ENCODE measurements around the gene DEDD. TPM values are rescaled to one million over a fixed set of nuclear protein-coding genes. Genes with fewer than 3 reads are reported as not detected.

Gene DEDD
- total RNA-seq, 1 experiment from 2014 or later = 44.7 TPM

- H3K4me2 ChIP-seq (ENCODE audit: insufficient read depth, insufficient read length, low read length) = no peak overlapping the region
Observed at GRCh38 chr1:161079436-161080110, 52.9 kb downstream of the DEDD start.

More at GRCh38 chr1:161079436-161080110, 52.9 kb downstream of the DEDD start:
- Mint-ChIP-seq H3K27me3 (ENCODE audit: low read depth) (no peaks in the 10 kb centered on the region; the same call in 1 of the 2 replicates), H3K4me1 (peaks cover 29 to 34% of the 10 kb centered on the region in 2 experiments), H3K4me3 (no peak overlapping the region), H3K9me3 (no peaks in the 10 kb centered on the region), H3K36me3 (ENCODE audit: insufficient read depth in 1 of 3, low read depth in 3 of 3) (no peaks in the 10 kb centered on the region), H3K27ac (no peak overlapping the region; a peak in 1 of 7 replicates)
- Histone ChIP-seq H2BK20ac (ENCODE audit: low read depth, low read length, poor library complexity, severe bottlenecking) (no peak overlapping the region), H2BK15ac (ENCODE audit: low read depth, low read length) (no peak overlapping the region), H3K18ac (ENCODE audit: insufficient read length, low read depth, low read length) (no peak overlapping the region), H3K27ac (ENCODE audit: insufficient read length, low read depth, low read length) (no peak overlapping the region), H4K20me1 (ENCODE audit: control insufficient read depth, insufficient read depth, insufficient read length) (no peaks in the 10 kb centered on the region), H3K23me2 (ENCODE audit: insufficient read length, low read depth, low read length, poor library complexity, severe bottlenecking) (no peaks in the 10 kb centered on the region), H4K91ac (ENCODE audit: insufficient read length, low read depth, low read length) (no peak overlapping the region), H2AK5ac (ENCODE audit: insufficient read length, low read length) (no peak overlapping the region), H2AFZ (ENCODE audit: low read length) (no peak overlapping the region), H3K9ac (ENCODE audit: extremely low read depth, insufficient read length, low read length) (no peak overlapping the region), H2BK12ac (ENCODE audit: insufficient read length, low read depth, low read length) (no peak overlapping the region), H4K5ac (ENCODE audit: insufficient read length, low read depth, low read length) (no peak overlapping the region), H3K27me3 (ENCODE audit: insufficient read depth, low read length) (no peaks in the 10 kb centered on the region), H2BK120ac (ENCODE audit: low read depth, low read length, poor library complexity, severe bottlenecking) (no peak overlapping the region), H3T11ph (ENCODE audit: low read length) (no peak overlapping the region), H3K23ac (ENCODE audit: insufficient read length, low read depth, low read length) (no peak overlapping the region), H3K79me2 (ENCODE audit: insufficient read depth, low read length) (no peaks in the 10 kb centered on the region), H3K9me3 (ENCODE audit: control insufficient read depth, low read depth, low read length) (no peaks in the 10 kb centered on the region), H3K56ac (ENCODE audit: insufficient read length, low read depth, low read length) (no peak overlapping the region), H2BK5ac (ENCODE audit: insufficient read length, low read length) (no peak overlapping the region), H3K4me1 (ENCODE audit: insufficient read depth, low read length) (no peaks in the 10 kb centered on the region), H3K14ac (ENCODE audit: insufficient read depth, low read length) (no peak overlapping the region), H3K4ac (ENCODE audit: low read depth, low read length) (no peak overlapping the region), H3K79me1 (ENCODE audit: insufficient read depth, low read depth, low read length, poor library complexity, severe bottlenecking) (no peaks in the 10 kb centered on the region), H4K8ac (replicated peaks; ENCODE audit: insufficient read length, low read depth, low read length) (no peak overlapping the region)
- DNase-seq = no peak
- WGBS (ENCODE audit: extremely low coverage, insufficient read length, low lambda C conversion rate) = no CpG with 5 or more reads among the region's 41 CpGs
- 0 out of 3 replicates have a peak, but pooled peaks have one; percentile 21 for TF ChIP-seq CTCF (conservative IDR thresholded peaks at IDR 0.05)
